Stimulated activated naive CD8-positive, alpha-beta T cell treated with anti-CD3 and anti-CD28 coated beads, Interleukin-15, Interleukin-2, amounts not matched to agents 100 U/mL and 50 U/mL, for 24 hours (primary cell): ENCODE measurements around the gene PCDHGC4.
A peak's percentile ranks its signal among the peaks of the same experiment; 100 is the strongest.

Source experiments
- ATAC-seq: fragments of 150-1000 bp; cut with Tn5 transposase; one replicate; pipeline ENCODE4 v1.10.0; 2021
- DNase-seq: peaks from one replicate; pipeline ENCODE4 v3.0.0; 2021

PCDHGC4 gene

GRCh38 chr5:141484641-141485311 lies at the start of gene PCDHGC4:
TSS of gene PCDHGC4 (plus strand) at chr5:141485030. CDS start at chr5:141485174, 144 bp downstream.
- ATAC-seq (no peak), DNase-seq (no peak)

- no peak for ATAC-seq
Observed at GRCh38 chr5:141437221-141437620, 47.6 kb upstream of the PCDHGC4 start.

GRCh38 chr5:141439411-141440141 lies 45.3 kb upstream of the PCDHGC4 start:
- DNase-seq (no peak), ATAC-seq (no peak)

More at GRCh38 chr5:141437221-141437620, 47.6 kb upstream of the PCDHGC4 start:
- DNase-seq, result no peak

- ATAC-seq, result no peak
- no peak for DNase-seq
Observed at GRCh38 chr5:141440341-141440740, 44.5 kb upstream of the PCDHGC4 start.

- DNase-seq, result no peak
- no peak for ATAC-seq
Observed at GRCh38 chr5:141441571-141442170, 43.2 kb upstream of the PCDHGC4 start.

GRCh38 chr5:141465351-141465750 lies 19.5 kb upstream of the PCDHGC4 start:
- DNase-seq, result no peak
- ATAC-seq, result no peak

- peak; percentile 96 for ATAC-seq
- DNase-seq, result peak; percentile 63
Observed at GRCh38 chr5:141475625-141476131, 9.2 kb upstream of the PCDHGC4 start, which contains the start of gene PCDHGC3. TSS of gene PCDHGC3 (plus strand) at chr5:141475966. CDS start at chr5:141476117, 151 bp downstream.

- peak; percentile 15 for ATAC-seq
- peak; percentile 20 for DNase-seq
Observed at GRCh38 chr5:141476132-141476911, 8.5 kb upstream of the PCDHGC4 start.

GRCh38 chr5:141477044-141477575 lies 7.7 kb upstream of the PCDHGC4 start:
- DNase-seq, result no peak
- ATAC-seq, result no peak

- ATAC-seq (no peak), DNase-seq (no peak)
Observed at GRCh38 chr5:141477815-141478214, 7.0 kb upstream of the PCDHGC4 start.

GRCh38 chr5:141478321-141478945 lies 6.4 kb upstream of the PCDHGC4 start:
- no peak for ATAC-seq
- no peak for DNase-seq

GRCh38 chr5:141479776-141480175 lies 5.1 kb upstream of the PCDHGC4 start:
- DNase-seq, result no peak
- ATAC-seq, result no peak

- DNase-seq (no peak), ATAC-seq (no peak)
Observed at GRCh38 chr5:141483902-141484301, 928 bp upstream of the PCDHGC4 start.

GRCh38 chr5:141484310-141484640 lies 555 bp upstream of the PCDHGC4 start:
- no peak for DNase-seq
- no peak for ATAC-seq

GRCh38 chr5:141485321-141486055 lies 658 bp downstream of the PCDHGC4 start:
- no peak for ATAC-seq
- no peak for DNase-seq

GRCh38 chr5:141486091-141486490 lies 1.3 kb downstream of the PCDHGC4 start:
- no peak for ATAC-seq

GRCh38 chr5:141487131-141487530 lies 2.3 kb downstream of the PCDHGC4 start:
- ATAC-seq (no peak), DNase-seq (no peak)

More at GRCh38 chr5:141486091-141486490, 1.3 kb downstream of the PCDHGC4 start:
- no peak for DNase-seq

GRCh38 chr5:141488591-141489561 lies 4.0 kb downstream of the PCDHGC4 start, which contains the start of gene PCDHGC5:
TSS of gene PCDHGC5 (plus strand) at chr5:141489081. CDS start at chr5:141489241, 160 bp downstream.
- ATAC-seq (no peak), DNase-seq (no peak)

- DNase-seq, result no peak
- no peak for ATAC-seq
Observed at GRCh38 chr5:141489841-141490240, 5.0 kb downstream of the PCDHGC4 start.
